ENCODE data around the gene LPIN2.
"Not testable (repeated sequence)": the region's sequence is repeated elsewhere in the genome, so short reads cannot be mapped to it uniquely, and the experiment has no call there.

Gene LPIN2

GRCh38 chr18:3032721-3033120 is 19.8 kb upstream of the LPIN2 start:
- Histone ChIP-seq H3K27ac (replicated peaks) (no peak overlapping the region), H3K4me3 (replicated peaks; ENCODE audit: insufficient read depth, low read length) (no peak overlapping the region), H3K27me3 (ENCODE audit: insufficient read depth, poor library complexity, severe bottlenecking) (no peaks in the 10 kb centered on the region)
- TF ChIP-seq SPI1 (IDR thresholded peaks at IDR 0.05; ENCODE audit: borderline replicate concordance, low read depth) (no peak), REST (IDR thresholded peaks at IDR 0.05; ENCODE audit: insufficient replicate concordance, low read depth) (no peak), POLR2AphosphoS5 (IDR thresholded peaks at IDR 0.05; ENCODE audit: low read depth) (no peak), GABPA (IDR thresholded peaks at IDR 0.05; ENCODE audit: low read depth) (no peak), CTCF (IDR thresholded peaks at IDR 0.05; ENCODE audit: insufficient read depth, low read length) (no peak)
- no peak for DNase-seq (ENCODE audit: low read depth in 1 of 2, low spot score in 1 of 2)

DNA sequence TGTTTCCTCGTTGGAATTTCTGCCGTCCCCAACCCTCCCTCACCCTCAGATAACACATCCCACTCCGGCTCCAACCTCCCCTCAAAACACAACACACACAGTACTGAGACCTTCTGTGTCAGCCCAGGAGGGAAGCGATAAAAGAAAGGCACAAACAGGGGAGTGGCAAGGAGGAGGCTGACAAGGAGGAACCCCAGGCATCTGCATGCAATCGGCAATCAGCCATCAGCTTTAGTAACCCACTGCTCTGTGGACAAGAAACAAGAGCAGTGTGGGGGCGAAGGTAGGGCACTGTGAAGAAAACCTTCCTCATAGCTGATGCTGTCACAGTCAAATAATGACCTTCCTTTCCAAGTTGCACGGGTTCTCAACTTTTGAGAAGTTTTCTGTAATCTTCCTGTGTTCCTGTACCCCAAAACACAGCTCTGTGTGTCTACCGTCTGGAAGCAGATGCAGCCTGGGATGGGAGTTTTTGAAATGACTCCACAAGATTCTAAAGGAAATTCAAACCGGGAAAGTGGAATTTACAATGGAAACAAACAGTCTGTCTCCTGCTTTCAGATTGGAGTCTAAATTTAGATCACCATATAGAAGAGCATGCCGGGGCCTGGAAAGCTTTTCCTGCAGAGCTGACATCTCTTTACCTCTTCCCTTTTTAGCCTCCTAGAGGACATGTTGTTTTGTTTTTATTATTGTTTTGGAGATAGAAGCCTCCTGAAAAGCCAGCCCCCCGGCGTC is 16.4 kb upstream of the LPIN2 start:
- Histone ChIP-seq H3K27me3 (ENCODE audit: insufficient read depth, poor library complexity, severe bottlenecking) (no peaks in the 10 kb centered on the region), H3K27ac (replicated peaks) (no peak overlapping the region), H3K4me3 (replicated peaks; ENCODE audit: insufficient read depth, low read length) (no peak overlapping the region)
- TF ChIP-seq SPI1 (IDR thresholded peaks at IDR 0.05; ENCODE audit: borderline replicate concordance, low read depth) (no peak), POLR2AphosphoS5 (IDR thresholded peaks at IDR 0.05; ENCODE audit: low read depth) (no peak), REST (IDR thresholded peaks at IDR 0.05; ENCODE audit: insufficient replicate concordance, low read depth) (no peak), GABPA (IDR thresholded peaks at IDR 0.05; ENCODE audit: low read depth) (no peak), CTCF (IDR thresholded peaks at IDR 0.05; ENCODE audit: insufficient read depth, low read length) (no peak)
- DNase-seq (ENCODE audit: low read depth in 1 of 2, low spot score in 1 of 2), result peak in 1 of 2 experiments; percentile 48

DNA sequence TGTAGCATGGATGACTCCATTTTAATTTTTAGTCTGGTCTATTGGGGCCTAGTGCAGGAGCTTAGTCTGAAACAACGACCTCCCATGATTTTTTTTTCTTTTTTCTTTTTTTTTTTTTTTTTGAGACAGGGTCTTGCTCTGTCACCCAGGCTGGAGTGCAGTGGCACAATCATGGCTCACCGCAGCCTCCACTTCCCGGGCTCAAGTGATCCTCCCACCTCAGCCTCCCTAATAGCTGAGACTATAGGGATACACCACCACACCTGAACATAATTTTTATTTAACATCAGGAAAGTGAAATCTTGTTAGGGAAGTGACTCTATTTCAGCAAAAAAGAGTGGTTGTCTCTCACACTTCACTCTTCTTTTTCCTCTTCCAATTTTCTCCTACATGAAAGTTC is 15.2 kb upstream of the LPIN2 start:
- H3K27ac ChIP-seq (replicated peaks); DNase-seq (ENCODE audit: low read depth in 1 of 2, low spot score in 1 of 2); H3K4me3 ChIP-seq (replicated peaks; ENCODE audit: insufficient read depth, low read length); H3K27me3 ChIP-seq (ENCODE audit: insufficient read depth, poor library complexity, severe bottlenecking): not testable (repeated sequence)

- Histone ChIP-seq H3K27ac (replicated peaks) (no peak overlapping the region), H3K27me3 (ENCODE audit: insufficient read depth, poor library complexity, severe bottlenecking) (no peaks in the 10 kb centered on the region), H3K4me3 (replicated peaks; ENCODE audit: insufficient read depth, low read length) (no peak overlapping the region)
- no peak for DNase-seq (ENCODE audit: low read depth in 1 of 2, low spot score in 1 of 2)
- TF ChIP-seq CTCF (IDR thresholded peaks at IDR 0.05; ENCODE audit: insufficient read depth, low read length), result no peak
- no peak for TF ChIP-seq GABPA (IDR thresholded peaks at IDR 0.05; ENCODE audit: low read depth)
- no peak for TF ChIP-seq SPI1 (IDR thresholded peaks at IDR 0.05; ENCODE audit: borderline replicate concordance, low read depth)
- TF ChIP-seq POLR2AphosphoS5 (IDR thresholded peaks at IDR 0.05; ENCODE audit: low read depth), result no peak
- no peak for TF ChIP-seq REST (IDR thresholded peaks at IDR 0.05; ENCODE audit: insufficient replicate concordance, low read depth)
These were observed 14.5 kb upstream of the LPIN2 start for GRCh38 chr18:3027370-3027891.

Data from HL-60 (cell line).